ENCODE measurements around the gene PSMB9. TPM values are rescaled to one million over a fixed set of nuclear protein-coding genes. Genes with fewer than 3 reads are reported as not detected.
"Not testable (repeated sequence)": the region's sequence is repeated elsewhere in the genome, so short reads cannot be mapped to it uniquely, and the experiment has no call there.

PSMB9 gene
- total RNA-seq, 1 experiment from 2014 or later = 106 TPM

GRCh38 chr6:32876603-32877002 lies 22.6 kb downstream of the PSMB9 start:
- Histone ChIP-seq H3K9me3 (peaks cover 5% of the 10 kb centered on the region; the same call in 1 of the 2 replicates), H3K36me3 (no peaks in the 10 kb centered on the region), H3K4me3 (no peak overlapping the region), H3K27me3 (no peaks in the 10 kb centered on the region)
- no peak for DNase-seq

DNA sequence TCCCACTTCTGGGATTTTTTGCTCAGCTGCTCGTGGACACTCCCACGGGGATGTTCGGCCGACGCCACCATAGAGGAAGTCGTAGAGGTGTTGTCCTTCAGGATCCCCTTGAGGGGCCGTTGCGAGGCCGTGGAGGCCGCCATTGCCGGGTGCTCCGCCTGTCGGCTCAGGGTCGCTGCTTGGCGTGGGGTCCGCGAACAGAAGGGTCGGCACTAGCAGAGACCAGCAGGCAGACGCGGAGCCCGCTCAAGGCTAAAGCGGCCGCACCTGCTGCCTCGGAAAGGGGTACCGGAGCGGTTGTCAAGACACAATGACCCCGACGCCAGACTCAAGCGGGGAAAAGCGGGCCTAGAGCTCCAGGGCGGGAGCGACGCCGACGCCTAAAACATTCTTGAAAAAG lies 25.7 kb downstream of the PSMB9 start:
- H3K36me3 ChIP-seq = no peaks in the 10 kb centered on the region
- H3K4me3 ChIP-seq = no peak overlapping the region

DNA sequence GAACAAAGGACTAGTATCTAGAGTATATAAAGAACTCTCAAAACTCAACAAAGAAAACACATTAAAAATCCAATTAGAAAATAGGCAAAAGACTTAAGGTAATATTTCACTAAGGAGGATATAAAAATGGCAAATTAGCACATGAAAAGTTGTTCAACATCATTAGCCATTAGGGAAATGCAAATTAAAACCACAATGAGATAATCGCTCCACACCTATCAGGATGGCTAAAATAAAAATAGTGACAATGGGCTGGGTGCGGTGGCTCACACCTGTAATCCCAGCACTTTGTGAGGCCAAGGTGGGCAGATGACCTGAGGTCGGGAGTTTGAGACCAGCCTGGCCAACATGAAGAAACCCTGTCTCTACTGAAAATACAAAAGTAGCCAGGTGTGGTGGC lies 27.0 kb downstream of the PSMB9 start:
- not testable (repeated sequence) for DNase-seq, H3K4me3 ChIP-seq, H3K36me3 ChIP-seq, H3K9me3 ChIP-seq, H3K27me3 ChIP-seq

More for the DNA sequence above, 25.7 kb downstream of the PSMB9 start:
- H3K9me3 ChIP-seq = no peaks in the 10 kb centered on the region
- no peaks in the 10 kb centered on the region for H3K27me3 ChIP-seq
- no peak for DNase-seq

- Histone ChIP-seq H3K27me3 (no peaks in the 10 kb centered on the region), H3K9me3 (no peaks in the 10 kb centered on the region), H3K36me3 (no peaks in the 10 kb centered on the region), H3K4me3 (no peak overlapping the region)
- DNase-seq = peak; percentile 76
Observed at GRCh38 chr6:32882879-32883250, 28.9 kb downstream of the PSMB9 start.

- no peaks in the 10 kb centered on the region for H3K27me3 ChIP-seq
- peak; percentile 63 for DNase-seq
- no peak overlapping the region for H3K4me3 ChIP-seq
- no peaks in the 10 kb centered on the region for H3K36me3 ChIP-seq
- no peaks in the 10 kb centered on the region for H3K9me3 ChIP-seq
Observed at GRCh38 chr6:32883789-32884188, 29.8 kb downstream of the PSMB9 start.

GRCh38 chr6:32885698-32886286 lies 31.8 kb downstream of the PSMB9 start:
- H3K27me3 ChIP-seq = no peaks in the 10 kb centered on the region
- H3K4me3 ChIP-seq = no peak overlapping the region
- H3K9me3 ChIP-seq = no peaks in the 10 kb centered on the region
- no peak for DNase-seq
- H3K36me3 ChIP-seq = no peaks in the 10 kb centered on the region

DNA sequence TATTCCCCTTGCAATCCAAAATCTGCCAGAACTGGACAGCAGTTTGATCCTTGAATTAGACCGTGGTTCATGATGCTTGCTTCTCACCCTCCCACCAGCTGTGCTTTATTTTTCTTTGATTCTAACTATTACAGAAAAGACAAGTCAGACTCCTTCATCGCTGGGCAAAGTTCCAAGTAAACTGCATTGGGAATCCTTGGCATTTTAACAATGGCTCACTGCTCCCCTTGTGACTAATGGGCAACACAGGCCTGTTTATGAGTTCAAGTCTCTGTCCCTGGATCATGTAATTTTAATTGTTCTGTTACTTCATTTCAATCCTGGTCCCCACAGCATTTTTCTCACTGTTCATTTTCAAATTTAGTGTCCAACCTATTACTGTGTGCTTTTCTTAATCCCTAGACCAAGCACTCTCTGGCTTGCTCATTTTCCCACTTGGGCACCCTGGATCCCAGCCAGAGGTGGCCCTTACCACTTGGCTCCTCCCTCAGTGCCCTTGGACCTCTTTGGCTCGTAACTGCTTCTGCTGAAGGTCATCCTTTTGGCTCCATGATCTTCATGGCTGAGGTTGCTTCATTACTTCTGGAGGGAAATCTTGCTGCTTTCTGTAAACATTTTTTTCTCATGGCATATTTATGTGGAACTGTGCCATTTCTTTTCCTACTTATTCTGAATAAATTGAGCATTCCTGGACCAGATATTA lies 32.8 kb downstream of the PSMB9 start:
- no peaks in the 10 kb centered on the region for H3K27me3 ChIP-seq
- H3K9me3 ChIP-seq = no peaks in the 10 kb centered on the region
- no peak overlapping the region for H3K4me3 ChIP-seq
- DNase-seq = peak; percentile 94
- no peaks in the 10 kb centered on the region for H3K36me3 ChIP-seq

- no peak for DNase-seq
- H3K27me3 ChIP-seq = no peaks in the 10 kb centered on the region
- no peaks in the 10 kb centered on the region for H3K9me3 ChIP-seq
- H3K4me3 ChIP-seq = no peak overlapping the region
- H3K36me3 ChIP-seq = no peaks in the 10 kb centered on the region
Observed at GRCh38 chr6:32887616-32888015, 33.6 kb downstream of the PSMB9 start.

DNA sequence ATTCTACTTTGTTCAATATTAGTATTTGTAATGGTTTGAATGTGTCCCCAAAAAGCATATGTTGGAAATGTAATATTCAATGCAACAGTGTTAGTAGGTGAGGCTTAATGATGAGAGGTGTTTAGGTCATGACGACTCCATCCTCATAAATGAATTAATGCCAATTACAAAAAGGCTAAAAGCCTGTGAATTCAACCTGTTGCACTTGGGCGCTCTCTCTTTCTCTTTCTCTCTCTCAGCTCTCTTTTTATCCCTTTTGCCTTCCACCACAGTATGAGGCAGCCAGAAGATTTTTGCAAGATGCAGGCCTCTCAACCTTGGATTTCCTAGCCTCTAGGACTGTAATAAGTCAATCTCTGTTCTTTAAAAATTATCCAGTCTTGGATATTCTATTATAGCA lies 34.6 kb downstream of the PSMB9 start:
- no peak for DNase-seq
- H3K4me3 ChIP-seq = no peak overlapping the region
- H3K27me3 ChIP-seq = no peaks in the 10 kb centered on the region
- H3K9me3 ChIP-seq = no peaks in the 10 kb centered on the region
- H3K36me3 ChIP-seq = no peaks in the 10 kb centered on the region

DNA sequence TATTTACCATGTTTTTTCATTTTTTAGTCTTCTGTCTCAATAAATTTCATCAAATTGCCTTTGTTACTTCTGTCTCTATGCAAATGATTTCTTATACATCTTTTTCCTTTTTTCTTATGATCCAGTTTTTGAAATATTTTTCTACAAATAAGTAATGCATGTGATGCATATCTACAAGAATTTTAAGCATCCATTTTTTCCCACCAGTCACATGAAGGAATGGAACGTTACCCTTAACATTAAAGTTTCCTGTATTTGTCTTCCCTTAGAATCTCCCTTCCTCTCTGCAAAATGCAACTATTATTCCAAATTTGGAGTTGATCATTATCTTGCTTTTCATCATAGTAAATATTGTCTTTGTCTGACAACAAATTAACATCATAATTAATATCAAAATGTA lies 35.5 kb downstream of the PSMB9 start:
- Histone ChIP-seq H3K36me3 (no peaks in the 10 kb centered on the region), H3K9me3 (no peaks in the 10 kb centered on the region), H3K27me3 (no peaks in the 10 kb centered on the region), H3K4me3 (no peak overlapping the region)
- no peak for DNase-seq

GRCh38 chr6:32890831-32891230 lies 36.8 kb downstream of the PSMB9 start:
- DNase-seq = no peak
- no peaks in the 10 kb centered on the region for H3K9me3 ChIP-seq
- H3K36me3 ChIP-seq = peaks cover 5% of the 10 kb centered on the region
- no peak overlapping the region for H3K4me3 ChIP-seq
- no peaks in the 10 kb centered on the region for H3K27me3 ChIP-seq

GRCh38 chr6:32894085-32895005 lies 40.4 kb downstream of the PSMB9 start:
- Histone ChIP-seq H3K27me3 (no peaks in the 10 kb centered on the region), H3K9me3 (no peaks in the 10 kb centered on the region), H3K4me3 (peak overlapping the region; percentile 95), H3K36me3 (peaks cover 18% of the 10 kb centered on the region)
- DNase-seq = peak; percentile 99

DNA sequence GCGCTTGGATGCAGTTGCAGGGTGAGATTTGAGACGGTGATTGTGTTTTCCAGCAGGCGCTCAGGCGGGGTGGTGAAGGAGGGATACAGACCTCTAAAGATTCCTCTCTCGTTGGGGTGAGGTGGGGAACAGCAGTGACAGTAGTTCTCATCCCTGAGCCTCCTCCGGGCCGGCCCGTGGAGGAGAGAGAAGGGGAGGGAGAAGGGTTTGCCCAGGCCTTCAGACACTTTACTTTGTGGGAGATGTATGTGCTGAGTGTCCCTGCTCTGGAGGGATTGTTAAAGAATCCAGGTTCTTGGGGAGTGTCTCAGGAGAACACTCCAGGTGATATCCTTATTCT lies 41.0 kb downstream of the PSMB9 start:
- no peaks in the 10 kb centered on the region for H3K9me3 ChIP-seq

GRCh38 chr6:32903952-32904351 lies 50.0 kb downstream of the PSMB9 start:
- peaks cover 21% of the 10 kb centered on the region for H3K36me3 ChIP-seq
- DNase-seq = no peak
- no peak overlapping the region for H3K4me3 ChIP-seq
- H3K9me3 ChIP-seq = no peaks in the 10 kb centered on the region
- no peaks in the 10 kb centered on the region for H3K27me3 ChIP-seq

More for the DNA sequence above, 41.0 kb downstream of the PSMB9 start:
- H3K27me3 ChIP-seq = no peaks in the 10 kb centered on the region
- DNase-seq = no peak
- H3K4me3 ChIP-seq = peak overlapping the region; percentile 95
- H3K36me3 ChIP-seq = peaks cover 19% of the 10 kb centered on the region

- H3K27me3 ChIP-seq = no peaks in the 10 kb centered on the region
- H3K9me3 ChIP-seq = no peaks in the 10 kb centered on the region
- no peak for DNase-seq
- H3K4me3 ChIP-seq = no peak overlapping the region
- H3K36me3 ChIP-seq = peaks cover 16% of the 10 kb centered on the region
Observed at GRCh38 chr6:32905078-32905477, 51.1 kb downstream of the PSMB9 start.

- no peak for DNase-seq
- Histone ChIP-seq H3K4me3 (no peak overlapping the region), H3K9me3 (no peaks in the 10 kb centered on the region), H3K27me3 (no peaks in the 10 kb centered on the region), H3K36me3 (peaks cover 4% of the 10 kb centered on the region)
Observed at GRCh38 chr6:32906539-32906938, 52.5 kb downstream of the PSMB9 start.

- Histone ChIP-seq H3K4me3 (no peak overlapping the region), H3K36me3 (no peaks in the 10 kb centered on the region), H3K9me3 (no peaks in the 10 kb centered on the region), H3K27me3 (no peaks in the 10 kb centered on the region)
- no peak for DNase-seq
Observed at GRCh38 chr6:32908897-32909296, 54.9 kb downstream of the PSMB9 start.
